ENCODE data around the gene ATP6V0C.

Gene ATP6V0C

DNA sequence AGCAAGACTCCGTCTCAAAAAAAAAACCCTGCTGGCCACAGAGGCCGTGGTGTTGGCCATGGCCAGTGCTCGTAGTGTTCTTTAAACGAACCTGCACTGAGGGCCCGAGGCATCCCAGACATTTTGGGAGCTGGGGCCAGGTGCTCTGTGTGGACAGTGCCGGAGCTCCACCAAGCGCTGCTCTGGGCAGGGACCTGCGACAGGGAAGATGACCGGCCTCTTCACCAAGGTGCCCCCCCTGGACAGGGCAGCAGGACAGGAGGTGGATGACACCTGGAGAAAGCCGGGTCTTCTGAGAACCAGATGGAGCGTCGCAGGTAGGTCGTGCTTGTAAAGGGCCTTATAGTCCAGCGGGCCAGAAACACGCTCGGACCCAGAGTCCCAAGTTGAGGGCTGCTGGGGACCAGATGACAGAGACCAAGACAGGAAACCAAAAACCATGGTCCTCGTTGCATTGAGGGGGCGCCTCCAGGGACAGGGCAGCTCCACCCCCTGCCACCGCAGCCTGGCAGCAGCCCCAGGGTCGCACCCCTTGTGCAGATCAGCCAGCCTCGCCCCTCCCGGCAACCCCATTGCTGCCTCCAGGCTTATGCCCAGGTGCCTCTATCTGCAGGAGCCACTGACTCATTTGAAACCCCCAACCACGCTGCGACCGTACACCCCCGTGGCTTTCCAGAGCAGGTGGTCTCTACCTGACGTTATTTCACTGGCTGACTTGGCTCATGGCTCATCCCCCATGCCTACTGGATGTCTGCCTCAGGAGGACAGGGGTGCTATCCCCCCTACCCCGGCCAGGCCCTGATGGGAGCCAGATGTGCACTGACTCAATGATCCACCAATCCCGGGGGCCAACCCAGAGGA lies 46.9 kb upstream of the ATP6V0C start:
- Histone ChIP-seq H3K9me3 (replicated peaks; ENCODE audit: insufficient read depth, low read length) (no peaks in the 10 kb centered on the region), H4K20me1 (ENCODE audit: insufficient read depth, low read length) (no peaks in the 10 kb centered on the region), H3K4me2 (ENCODE audit: low read depth, low read length) (no peak overlapping the region; the same call in 1 of the 2 replicates), H3K27ac (ENCODE audit: low read length) (no peak overlapping the region), H3K4me1 (ENCODE audit: low read length) (0 out of 2 replicates have a peak, but pooled peaks cover 2% of the 10 kb centered on the region), H3K9me2 (replicated peaks; ENCODE audit: insufficient read depth, low read length) (no peaks in the 10 kb centered on the region), H3K79me2 (ENCODE audit: low read length) (no peaks in the 10 kb centered on the region), H3K36me3 (replicated peaks; ENCODE audit: insufficient read depth, low read length) (no peaks in the 10 kb centered on the region), H2AFZ (ENCODE audit: low read length) (no peak overlapping the region), H3K4me3 (ENCODE audit: low read length) (no peak overlapping the region), H3K27me3 (replicated peaks; ENCODE audit: insufficient read depth, low read length) (peaks cover 37% of the 10 kb centered on the region), H3K9ac (ENCODE audit: low read length) (no peak overlapping the region; the same call in 1 of the 2 replicates), H3F3A (ENCODE audit: insufficient read depth, low read length) (no peaks in the 10 kb centered on the region)
- DNase-seq = no peak
- TF ChIP-seq EZH2phosphoT487 (IDR thresholded peaks at IDR 0.05; ENCODE audit: low read length) (no peak), EZH2 (optimal IDR thresholded peaks at IDR 0.05; ENCODE audit: low read depth, low read length) (no peak)
- TF ChIP-seq, protein P1, sequence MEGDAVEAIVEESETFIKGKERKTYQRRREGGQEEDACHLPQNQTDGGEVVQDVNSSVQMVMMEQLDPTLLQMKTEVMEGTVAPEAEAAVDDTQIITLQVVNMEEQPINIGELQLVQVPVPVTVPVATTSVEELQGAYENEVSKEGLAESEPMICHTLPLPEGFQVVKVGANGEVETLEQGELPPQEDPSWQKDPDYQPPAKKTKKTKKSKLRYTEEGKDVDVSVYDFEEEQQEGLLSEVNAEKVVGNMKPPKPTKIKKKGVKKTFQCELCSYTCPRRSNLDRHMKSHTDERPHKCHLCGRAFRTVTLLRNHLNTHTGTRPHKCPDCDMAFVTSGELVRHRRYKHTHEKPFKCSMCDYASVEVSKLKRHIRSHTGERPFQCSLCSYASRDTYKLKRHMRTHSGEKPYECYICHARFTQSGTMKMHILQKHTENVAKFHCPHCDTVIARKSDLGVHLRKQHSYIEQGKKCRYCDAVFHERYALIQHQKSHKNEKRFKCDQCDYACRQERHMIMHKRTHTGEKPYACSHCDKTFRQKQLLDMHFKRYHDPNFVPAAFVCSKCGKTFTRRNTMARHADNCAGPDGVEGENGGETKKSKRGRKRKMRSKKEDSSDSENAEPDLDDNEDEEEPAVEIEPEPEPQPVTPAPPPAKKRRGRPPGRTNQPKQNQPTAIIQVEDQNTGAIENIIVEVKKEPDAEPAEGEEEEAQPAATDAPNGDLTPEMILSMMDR (IDR thresholded peaks at IDR 0.05; ENCODE audit: low read length) = no peak

DNA sequence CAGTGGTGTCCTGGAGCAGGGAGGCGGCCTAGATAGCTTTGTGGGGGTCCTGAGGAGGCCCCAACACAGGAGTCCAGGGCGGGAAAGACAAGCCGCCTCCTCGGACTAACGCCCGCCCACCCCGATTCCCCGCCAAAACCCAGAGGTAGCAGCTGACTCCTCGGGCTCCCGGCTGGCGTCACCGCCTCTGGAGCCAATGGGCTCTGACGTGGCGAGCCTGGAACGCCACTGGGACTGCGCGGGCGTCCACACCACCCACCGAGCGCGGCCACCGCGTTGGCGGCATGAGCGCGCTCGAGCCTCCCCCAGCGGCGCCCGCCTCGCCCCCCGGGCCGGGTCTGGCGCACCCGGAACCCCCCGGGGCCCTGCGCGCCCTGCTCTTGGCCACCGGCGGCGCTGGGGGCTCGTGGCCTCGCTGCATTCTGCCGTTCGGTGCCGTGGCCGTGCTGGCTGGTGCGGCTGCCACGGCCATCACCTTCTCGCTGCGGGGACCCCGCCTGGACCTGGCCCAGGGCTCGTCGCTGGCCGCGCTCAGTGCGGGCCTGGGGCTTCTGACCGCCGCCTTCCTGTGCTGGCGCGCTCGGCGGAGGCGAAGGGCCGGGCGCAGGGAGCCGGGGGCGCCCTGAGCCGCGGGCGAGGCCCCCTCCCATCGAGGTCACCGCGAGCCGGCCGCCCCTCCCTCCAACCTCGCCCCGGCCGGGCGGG lies 46.1 kb upstream of the ATP6V0C start:
- Histone ChIP-seq H3K4me1 (ENCODE audit: low read length) (0 out of 2 replicates have a peak, but pooled peaks cover 2% of the 10 kb centered on the region), H3K9me2 (replicated peaks; ENCODE audit: insufficient read depth, low read length) (no peaks in the 10 kb centered on the region), H3K36me3 (replicated peaks; ENCODE audit: insufficient read depth, low read length) (no peaks in the 10 kb centered on the region), H3K4me3 (ENCODE audit: low read length) (peak overlapping the region; percentile 54), H2AFZ (ENCODE audit: low read length) (no peak overlapping the region), H3K27ac (ENCODE audit: low read length) (no peak overlapping the region), H3K9ac (ENCODE audit: low read length) (peak overlapping the region; percentile 31; the same call in 1 of the 2 replicates), H3K27me3 (replicated peaks; ENCODE audit: insufficient read depth, low read length) (peaks cover 45% of the 10 kb centered on the region), H3K4me2 (ENCODE audit: low read depth, low read length) (peak overlapping the region; percentile 95), H4K20me1 (ENCODE audit: insufficient read depth, low read length) (no peaks in the 10 kb centered on the region), H3K79me2 (ENCODE audit: low read length) (no peaks in the 10 kb centered on the region), H3K9me3 (replicated peaks; ENCODE audit: insufficient read depth, low read length) (no peaks in the 10 kb centered on the region), H3F3A (ENCODE audit: insufficient read depth, low read length) (no peaks in the 10 kb centered on the region)
- DNase-seq = no peak
- TF ChIP-seq, protein P1 (IDR thresholded peaks at IDR 0.05; ENCODE audit: low read length) = no peak
- TF ChIP-seq EZH2 (optimal IDR thresholded peaks at IDR 0.05; ENCODE audit: low read depth, low read length) (no peak), EZH2phosphoT487 (IDR thresholded peaks at IDR 0.05; ENCODE audit: low read length) (no peak)

DNA sequence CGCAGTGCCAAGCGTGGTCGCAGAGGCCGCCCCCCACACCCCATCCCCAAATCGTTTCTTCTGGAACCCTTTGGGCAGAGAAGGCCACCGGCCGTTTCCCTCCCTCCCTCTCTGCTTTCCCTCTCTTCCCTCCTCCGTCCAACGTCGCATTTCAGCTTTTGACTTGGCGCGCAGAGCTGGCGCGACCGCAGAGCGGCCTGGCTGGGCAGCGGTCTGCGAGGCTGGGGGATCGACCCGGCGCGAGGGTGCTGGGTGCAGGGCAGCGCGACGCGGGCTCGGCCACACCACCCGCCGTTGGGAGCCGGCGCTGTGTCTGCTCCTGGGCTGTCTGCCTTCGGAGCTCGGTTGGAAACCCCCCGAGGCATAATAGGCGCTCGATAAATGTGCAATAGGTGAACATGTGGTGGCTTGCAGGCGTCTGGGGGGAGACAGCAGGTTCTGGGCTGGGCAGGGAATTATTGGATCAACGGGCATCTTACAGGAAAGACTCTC lies 45.5 kb upstream of the ATP6V0C start:
- no peak for DNase-seq
- H3K9me3 ChIP-seq (replicated peaks; ENCODE audit: insufficient read depth, low read length) = no peaks in the 10 kb centered on the region
- H3K27me3 ChIP-seq (replicated peaks; ENCODE audit: insufficient read depth, low read length) = peaks cover 50% of the 10 kb centered on the region
- H3K27ac ChIP-seq (ENCODE audit: low read length) = no peak overlapping the region
- no peaks in the 10 kb centered on the region for H4K20me1 ChIP-seq (ENCODE audit: insufficient read depth, low read length)
- H3K4me3 ChIP-seq (ENCODE audit: low read length) = peak overlapping the region; percentile 54
- H3K9ac ChIP-seq (ENCODE audit: low read length) = peak overlapping the region; percentile 31; the same call in 1 of the 2 replicates
- peak overlapping the region; percentile 95 for H3K4me2 ChIP-seq (ENCODE audit: low read depth, low read length)
- peak; percentile 77 for TF ChIP-seq EZH2 (optimal IDR thresholded peaks at IDR 0.05; ENCODE audit: low read depth, low read length)
- TF ChIP-seq, protein P1 (IDR thresholded peaks at IDR 0.05; ENCODE audit: low read length) = no peak
- no peak for TF ChIP-seq EZH2phosphoT487 (IDR thresholded peaks at IDR 0.05; ENCODE audit: low read length)
- H3K4me1 ChIP-seq (ENCODE audit: low read length) = 0 out of 2 replicates have a peak, but pooled peaks cover 2% of the 10 kb centered on the region
- no peaks in the 10 kb centered on the region for H3K9me2 ChIP-seq (replicated peaks; ENCODE audit: insufficient read depth, low read length)
- H2AFZ ChIP-seq (ENCODE audit: low read length) = 0 out of 2 replicates have a peak overlapping the region, but pooled peaks have one; percentile 19
- H3K36me3 ChIP-seq (replicated peaks; ENCODE audit: insufficient read depth, low read length) = no peaks in the 10 kb centered on the region
- no peaks in the 10 kb centered on the region for H3K79me2 ChIP-seq (ENCODE audit: low read length)
- H3F3A ChIP-seq (ENCODE audit: insufficient read depth, low read length) = no peaks in the 10 kb centered on the region

All from MM.1S (cell line).